Small intestine (tissue), 7 donors: ENCODE measurements around the gene EPN2. TPM values are rescaled to one million over a fixed set of nuclear protein-coding genes. Genes with fewer than 3 reads are reported as not detected.
A peak's percentile ranks its signal among the peaks of the same experiment; 100 is the strongest.

Experiments used
- DNase-seq, 2 donors: peaks; one replicate each; pipeline versions ENCODE4 v3.0.0 to v3.0.0-alpha.2; 2013
- FAIRE-seq: peaks from 2 replicates; lab custom pipeline; 2012; peaks lifted over from hg19 to GRCh38; lab: Jason Lieb, UNC
- H3K27ac ChIP-seq, 3 donors: one replicate each; pipeline ENCODE4 v1.5.1; 2013; ENCODE audit warnings: low read length in 2 of 3, mild to moderate bottlenecking in 2 of 3, control low read depth in 1 of 3, inconsistent platforms in 1 of 3, low read depth in 1 of 3, moderate library complexity in 1 of 3
- H3K27me3 ChIP-seq, 3 donors: one replicate each; pipeline ENCODE4 v1.6.1; 2013; ENCODE audit warnings: low read length in 3 of 3, inconsistent platforms in 1 of 3; ENCODE audit not compliant: control insufficient read depth in 3 of 3, insufficient read depth in 3 of 3
- H3K36me3 ChIP-seq, 3 donors: one replicate each; pipeline ENCODE4 v1.6.1; 2013; ENCODE audit warnings: low read length in 3 of 3, inconsistent platforms in 1 of 3, low read depth in 1 of 3, mild to moderate bottlenecking in 1 of 3, moderate library complexity in 1 of 3; ENCODE audit not compliant: control insufficient read depth in 3 of 3, insufficient read depth in 2 of 3
- H3K4me1 ChIP-seq, 3 donors: one replicate each; pipeline ENCODE4 v1.6.1; 2013; ENCODE audit warnings: low read length in 2 of 3, inconsistent platforms in 1 of 3, low read depth in 1 of 3, mild to moderate bottlenecking in 1 of 3, moderate library complexity in 1 of 3; ENCODE audit not compliant: control insufficient read depth in 3 of 3, insufficient read depth in 2 of 3
- H3K4me3 ChIP-seq, 3 donors: one replicate each; pipeline ENCODE4 v1.5.1; 2013; ENCODE audit warnings: low read length in 3 of 3, control low read depth in 1 of 3, inconsistent platforms in 1 of 3, low read depth in 1 of 3, mild to moderate bottlenecking in 1 of 3, moderate library complexity in 1 of 3
- H3K9me3 ChIP-seq, 2 donors: one replicate each; pipeline ENCODE4 v1.6.1; 2013; ENCODE audit warnings: low read depth in 1 of 2, low read length in 1 of 2; ENCODE audit not compliant: control insufficient read depth in 2 of 2, insufficient read depth in 1 of 2
- WGBS, 3 donors: extraction: QIAGEN DNeasy Blood & Tissue Kit; methylation state at CpG; one replicate each; pipeline ENCODE4 v1.1.7; 2013; 5-methylcytosine and 5-hydroxymethylcytosine counted together
- polyA plus RNA-seq, 4 donors: library from polyadenylated mRNA; stranded (reverse) in 3 of 4; unstranded in 1 of 4; fragments of 200-250 nt in 3 of 4; fragments of 120-200 nt in 1 of 4; gene quantifications; one replicate each; pipeline versions ENCODE4 v1.2.1 to v1.2.3, GENCODE V29; 2013
- donor health status: healthy with polysubstance abuse.
- donor health status: control.
- donor health status: control.
- donor health status: Bipolar disorder and iron deficiency.
- donor health status: healthy.

The EPN2 gene
- polyA plus RNA-seq, 4 donors, result 4.2 to 23.7 (median 10.0) TPM

GRCh38 chr17:19361944-19362276 is 124.7 kb downstream of the EPN2 start:
- Histone ChIP-seq H3K36me3 (peaks cover 0 to 32% (median 0%) of the 10 kb centered on the region in 3 donors), H3K4me1 (peaks cover 0 to 5% (median 2%) of the 10 kb centered on the region in 3 donors), H3K9me3 (no peaks in the 10 kb centered on the region), H3K27ac (peak overlapping the region in 1 of 3 donors; percentile 95), H3K4me3 (peak overlapping the region; percentile 47 to 76 (median 71)), H3K27me3 (no peaks in the 10 kb centered on the region)
- WGBS, 3 donors, result 13 to 21% (median 18%) methylated on average over 12 to 16 of the region's 16 CpGs
- DNase-seq (no peak), FAIRE-seq (no peak)

GRCh38 chr17:19362277-19363113 is 125.3 kb downstream of the EPN2 start, which contains the start of gene B9D1:
B9D1 (minus strand) TSS chr17:19362723; CDS start chr17:19362569, 154 bp downstream.
- FAIRE-seq, result no peak
- Histone ChIP-seq H3K9me3 (no peaks in the 10 kb centered on the region), H3K36me3 (peaks cover 0 to 28% (median 0%) of the 10 kb centered on the region in 3 donors), H3K4me3 (peak within 1 kb of the TSS; percentile 47 to 76 (median 71)), H3K27ac (peak within 1 kb of the TSS; percentile 61 to 95 (median 81)), H3K4me1 (peaks cover 0 to 5% (median 1%) of the 10 kb centered on the region in 3 donors), H3K27me3 (no peaks in the 10 kb centered on the region)
- 0 to 1% (median 0%) methylated on average over 74 to 83 of the region's 83 CpGs for WGBS, 3 donors
- DNase-seq, result peak; percentile 89 to 97

GRCh38 chr17:19363114-19363438 is 125.9 kb downstream of the EPN2 start:
- H3K36me3 ChIP-seq, result peaks cover 0 to 23% (median 0%) of the 10 kb centered on the region in 3 donors
- H3K4me1 ChIP-seq, result peaks cover 0 to 5% (median 0%) of the 10 kb centered on the region in 3 donors
- H3K27me3 ChIP-seq, result no peaks in the 10 kb centered on the region
- peak overlapping the region in 2 of 3 donors; percentile 81 to 95 for H3K27ac ChIP-seq
- no peaks in the 10 kb centered on the region for H3K9me3 ChIP-seq
- FAIRE-seq (no peak), DNase-seq (no peak)
- 21 to 28% (median 27%) methylated on average over 14 of the region's 14 CpGs for WGBS, 3 donors
- peak overlapping the region in 2 of 3 donors; percentile 71 to 76 for H3K4me3 ChIP-seq

- WGBS, 3 donors, result 40 to 62% (median 52%) methylated on average over 6 of the region's 6 CpGs
- no peaks in the 10 kb centered on the region for H3K9me3 ChIP-seq
- no peak overlapping the region for H3K4me3 ChIP-seq
- no peaks in the 10 kb centered on the region for H3K27me3 ChIP-seq
- DNase-seq (no peak), FAIRE-seq (no peak)
- peaks cover 0 to 18% (median 0%) of the 10 kb centered on the region in 3 donors for H3K36me3 ChIP-seq
- peaks cover 0 to 5% (median 0%) of the 10 kb centered on the region in 3 donors for H3K4me1 ChIP-seq
- no peak overlapping the region for H3K27ac ChIP-seq
These were observed 126.4 kb downstream of the EPN2 start for GRCh38 chr17:19363460-19364035.

GRCh38 chr17:19364699-19365498 is 127.7 kb downstream of the EPN2 start:
- no peak overlapping the region for H3K4me3 ChIP-seq
- H3K36me3 ChIP-seq, result peaks cover 0 to 5% (median 0%) of the 10 kb centered on the region in 3 donors
- FAIRE-seq, result no peak
- 79 to 85% (median 81%) methylated on average over 12 to 14 of the region's 14 CpGs for WGBS, 3 donors
- peaks cover 0 to 5% (median 0%) of the 10 kb centered on the region in 3 donors for H3K4me1 ChIP-seq
- H3K9me3 ChIP-seq, result peaks cover 0 to 6% of the 10 kb centered on the region in 2 donors
- no peak for DNase-seq
- no peaks in the 10 kb centered on the region for H3K27me3 ChIP-seq
- no peak overlapping the region for H3K27ac ChIP-seq

- WGBS, 3 donors, result 85 to 93% (median 88%) methylated on average over 4 of the region's 4 CpGs
- no peaks in the 10 kb centered on the region for H3K36me3 ChIP-seq
- H3K4me1 ChIP-seq, result peaks cover 0 to 5% (median 0%) of the 10 kb centered on the region in 3 donors
- H3K4me3 ChIP-seq, result no peak overlapping the region
- no peak overlapping the region for H3K27ac ChIP-seq
- DNase-seq (no peak), FAIRE-seq (no peak)
- H3K9me3 ChIP-seq, result peaks cover 0 to 6% of the 10 kb centered on the region in 2 donors
- no peaks in the 10 kb centered on the region for H3K27me3 ChIP-seq
These were observed 128.3 kb downstream of the EPN2 start for GRCh38 chr17:19365499-19365817.

GRCh38 chr17:19365833-19366636 is 128.9 kb downstream of the EPN2 start:
- WGBS, 3 donors, result 87 to 88% (median 87%) methylated on average over 9 of the region's 9 CpGs
- no peak for FAIRE-seq

More at GRCh38 chr17:19365833-19366636, 128.9 kb downstream of the EPN2 start:
- H3K27ac ChIP-seq, result no peak overlapping the region
- DNase-seq, result no peak
- peaks cover 0 to 6% of the 10 kb centered on the region in 2 donors for H3K9me3 ChIP-seq
- peaks cover 0 to 5% (median 0%) of the 10 kb centered on the region in 3 donors for H3K4me1 ChIP-seq
- no peaks in the 10 kb centered on the region for H3K36me3 ChIP-seq
- no peak overlapping the region for H3K4me3 ChIP-seq
- H3K27me3 ChIP-seq, result no peaks in the 10 kb centered on the region
